NCI-H2196 (cell line): ENCODE results near the gene YWHAG.
A peak's percentile ranks its signal among the peaks of the same experiment; 100 is the strongest.
"Not testable (repeated sequence)": the region's sequence is repeated elsewhere in the genome, so short reads cannot be mapped to it uniquely, and the experiment has no call there.

Experiments used
- DNase-seq: peaks from one replicate; lab custom pipeline; 2025; ENCODE audit not compliant: unreplicated experiment; lab: John Stamatoyannopoulos, UW

YWHAG gene

DNA sequence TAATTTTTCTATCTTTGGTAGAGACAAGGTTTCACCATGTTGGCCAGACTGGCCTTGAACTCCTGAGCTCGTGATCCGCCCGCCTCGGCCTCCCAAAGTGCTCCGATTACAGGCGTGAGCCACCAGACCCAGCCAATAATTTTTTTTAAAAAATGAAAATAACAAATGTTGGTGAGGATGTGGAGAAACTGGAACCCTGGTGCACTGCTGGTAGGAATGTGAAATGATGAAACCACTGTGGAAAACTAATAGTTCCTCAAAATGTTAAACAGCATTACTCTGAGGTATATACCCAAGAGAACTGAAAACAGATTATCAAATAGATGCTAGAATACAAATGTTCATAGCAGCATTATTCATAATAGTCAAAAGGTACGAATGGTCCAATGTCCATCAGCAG is 23.0 kb upstream of the YWHAG start:
- no peak for DNase-seq

DNA sequence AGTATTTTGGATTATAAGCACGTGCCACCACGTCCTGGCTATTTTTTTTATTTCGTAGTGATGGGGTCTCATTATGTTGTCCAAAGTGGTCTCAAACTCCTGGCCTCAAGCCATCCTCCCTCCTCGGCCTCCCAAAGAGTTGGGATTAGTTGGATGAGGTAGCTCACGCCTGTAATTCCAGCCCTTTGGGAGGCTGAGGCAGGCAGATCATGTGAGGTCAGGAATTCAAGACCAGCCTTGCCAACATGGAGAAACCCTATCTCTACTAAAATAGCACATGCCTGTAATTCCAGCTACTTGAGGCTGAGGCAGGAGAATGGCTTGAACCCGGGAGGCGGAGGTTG is 21.8 kb upstream of the YWHAG start:
- no peak for DNase-seq

DNA sequence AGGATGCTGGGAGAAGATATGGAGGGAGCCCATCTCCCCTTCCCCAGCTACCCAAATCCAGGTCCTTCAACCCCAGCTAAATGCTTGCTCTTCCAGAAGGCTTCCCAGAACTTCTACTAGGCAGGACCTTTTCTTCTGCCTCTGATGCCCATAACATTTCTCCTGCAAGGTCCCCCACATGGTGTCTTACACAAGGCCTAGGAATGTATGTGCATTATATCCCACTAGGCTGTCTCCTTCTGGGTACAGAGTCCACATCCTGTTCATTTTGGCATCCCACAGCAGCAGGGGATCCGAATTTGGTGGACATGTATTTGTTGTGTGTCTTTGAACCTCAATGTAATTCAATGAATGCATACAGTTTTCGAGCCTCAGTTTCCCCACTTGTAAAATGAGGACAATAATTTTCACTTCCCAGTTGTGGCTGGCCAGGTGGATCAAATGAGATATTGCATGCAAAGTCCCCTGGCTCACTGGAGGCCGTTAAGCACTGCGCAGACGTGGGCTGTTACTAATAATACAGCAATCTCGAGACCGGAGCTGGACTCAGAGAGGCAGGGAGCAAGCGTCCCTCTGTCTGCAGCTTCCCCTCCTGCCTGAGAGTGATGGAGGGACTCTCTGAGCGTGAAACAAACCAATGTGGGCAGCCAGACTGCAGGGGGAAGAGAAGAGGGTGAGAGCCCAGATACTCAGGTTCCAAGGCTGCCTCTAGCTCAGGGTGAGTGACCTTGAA is 18.6 kb upstream of the YWHAG start:
- DNase-seq, result no peak

DNA sequence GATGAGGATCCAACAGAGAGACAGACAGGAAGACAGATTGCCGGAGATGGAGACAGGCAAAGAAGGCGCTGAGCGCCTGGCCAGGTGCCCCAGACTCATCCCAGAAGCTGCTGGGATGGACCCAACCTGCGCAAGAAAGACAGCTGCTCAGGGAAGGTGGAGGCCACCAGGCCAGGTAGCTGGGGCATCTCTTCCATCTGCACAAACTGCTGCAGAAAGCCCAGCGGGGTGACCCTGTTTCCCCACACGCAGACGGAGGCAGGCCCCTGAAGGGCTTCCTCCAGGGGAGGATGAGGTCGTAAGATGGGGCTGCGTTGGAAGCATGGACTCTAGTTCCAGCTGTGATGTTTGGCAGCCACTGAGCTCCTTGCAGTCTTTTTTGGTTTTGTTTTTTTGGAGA is 16.5 kb upstream of the YWHAG start:
- DNase-seq, result no peak

DNA sequence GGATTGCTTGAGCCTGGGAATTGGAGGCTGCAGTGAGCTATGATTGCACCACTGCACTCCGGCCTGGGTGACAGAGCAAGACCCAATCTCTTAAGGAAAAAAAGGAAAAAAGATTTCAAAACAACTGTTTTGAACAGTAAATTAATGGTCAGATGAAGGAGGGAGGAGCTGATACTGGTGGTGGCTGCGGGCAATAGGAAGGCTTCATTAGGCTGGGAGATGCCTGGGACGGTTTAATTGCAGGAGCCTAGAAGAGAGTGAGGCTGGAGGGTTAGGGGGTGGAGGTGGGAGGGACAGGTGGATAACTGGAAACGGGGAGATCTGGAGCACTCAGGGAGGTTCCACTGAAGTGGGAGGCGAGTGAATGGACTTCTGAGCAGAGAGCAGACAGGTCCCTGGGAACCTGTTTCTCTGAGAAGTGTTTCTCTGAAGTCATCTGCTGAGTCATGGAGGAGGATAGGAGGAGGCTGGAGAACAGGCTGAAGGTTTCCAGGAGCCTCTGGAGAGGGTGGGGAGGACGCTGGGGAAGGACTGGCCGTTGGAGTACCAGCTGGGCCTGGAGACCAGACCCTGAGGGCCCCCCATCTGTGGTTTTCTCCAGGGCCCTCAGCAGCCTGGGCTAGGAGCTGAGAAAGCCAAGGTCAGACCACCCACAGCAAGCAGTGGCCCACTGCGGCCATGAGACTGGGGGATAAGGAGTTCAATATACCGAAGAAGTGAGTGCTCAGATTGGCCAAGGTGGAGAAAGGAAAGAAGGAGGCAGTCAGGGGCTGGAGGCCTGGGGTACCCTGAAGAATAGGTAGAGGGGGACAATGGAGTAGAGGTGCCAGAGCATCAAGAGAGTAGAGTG is 14.4 kb upstream of the YWHAG start:
- no peak for DNase-seq

DNA sequence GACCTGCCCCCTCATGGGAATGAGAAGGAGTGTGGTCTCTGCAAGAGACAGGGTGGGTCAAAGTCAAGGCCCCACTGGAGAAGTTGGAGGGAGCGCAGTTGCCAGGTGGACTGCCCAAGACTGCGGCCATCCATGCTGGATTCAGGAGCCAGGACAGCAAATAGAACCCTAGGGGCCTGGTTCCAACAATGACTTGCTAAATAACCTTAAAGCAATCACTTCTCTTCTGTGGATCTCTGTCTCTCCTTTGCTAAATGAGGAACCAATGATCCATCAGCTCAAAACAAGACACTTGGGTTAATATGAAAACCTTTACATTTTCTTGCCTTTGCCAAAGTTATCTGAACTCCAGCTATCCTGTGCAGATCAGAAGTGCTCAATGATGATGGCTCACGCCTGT is 12.6 kb upstream of the YWHAG start:
- DNase-seq, result no peak

DNA sequence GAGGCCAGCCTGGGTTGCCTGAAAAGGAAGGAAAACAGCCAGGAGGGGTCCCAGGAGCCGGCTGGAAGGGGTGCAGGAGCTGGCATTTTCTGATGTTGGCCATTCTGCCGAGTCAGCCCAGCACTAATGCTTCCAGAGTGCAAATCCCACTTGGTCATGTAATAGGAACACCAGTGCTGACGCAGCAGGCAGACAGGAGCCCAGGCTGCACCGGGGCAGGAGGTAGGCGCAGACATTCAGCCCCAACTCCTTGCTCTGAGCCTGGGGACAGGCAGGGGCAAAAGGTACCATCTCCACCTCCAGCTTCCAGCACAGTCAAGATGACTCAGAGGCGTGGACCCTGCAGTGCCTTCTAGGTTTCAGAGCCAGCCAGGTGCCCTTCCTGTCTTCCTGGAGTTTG is 10.2 kb upstream of the YWHAG start:
- DNase-seq, result no peak

DNA sequence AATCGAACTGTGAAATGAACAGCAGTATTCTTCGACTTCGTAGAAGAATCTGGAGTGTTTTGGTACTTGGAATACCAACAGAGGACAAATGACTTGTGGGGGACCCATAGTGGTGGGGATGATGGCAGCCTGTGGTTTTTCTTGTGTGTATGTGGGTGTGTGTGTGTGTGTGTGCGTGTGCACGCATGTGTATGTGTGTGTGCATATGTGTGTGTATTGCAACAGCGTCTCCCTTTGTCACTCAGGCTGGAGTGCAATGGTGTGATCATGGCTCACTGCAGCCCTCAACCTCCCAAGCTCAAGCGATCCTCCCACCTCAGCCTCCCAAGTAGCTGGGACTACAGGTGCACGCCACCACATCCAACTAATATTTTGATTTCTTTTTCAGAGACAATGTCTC is 9.4 kb upstream of the YWHAG start:
- no peak for DNase-seq

DNA sequence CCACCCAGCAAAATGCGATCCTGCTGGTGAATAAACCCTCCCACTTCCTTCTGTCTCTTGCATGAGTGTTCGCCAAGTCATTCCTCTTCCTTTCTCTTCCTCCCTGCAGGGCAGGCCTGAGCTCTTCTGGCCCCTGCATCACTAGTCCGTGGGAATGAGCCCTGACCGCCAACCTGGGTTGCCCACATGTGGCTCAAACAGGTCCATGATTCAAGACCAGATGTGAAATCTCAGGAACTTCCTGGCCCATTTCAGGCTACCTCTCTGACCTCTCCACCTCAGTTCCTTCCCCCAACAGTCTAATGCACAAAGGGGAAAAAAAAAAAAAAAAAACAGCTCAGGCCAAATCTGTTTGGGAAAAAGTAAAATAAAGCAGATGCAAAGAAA is 5.4 kb upstream of the YWHAG start:
- no peak for DNase-seq

DNA sequence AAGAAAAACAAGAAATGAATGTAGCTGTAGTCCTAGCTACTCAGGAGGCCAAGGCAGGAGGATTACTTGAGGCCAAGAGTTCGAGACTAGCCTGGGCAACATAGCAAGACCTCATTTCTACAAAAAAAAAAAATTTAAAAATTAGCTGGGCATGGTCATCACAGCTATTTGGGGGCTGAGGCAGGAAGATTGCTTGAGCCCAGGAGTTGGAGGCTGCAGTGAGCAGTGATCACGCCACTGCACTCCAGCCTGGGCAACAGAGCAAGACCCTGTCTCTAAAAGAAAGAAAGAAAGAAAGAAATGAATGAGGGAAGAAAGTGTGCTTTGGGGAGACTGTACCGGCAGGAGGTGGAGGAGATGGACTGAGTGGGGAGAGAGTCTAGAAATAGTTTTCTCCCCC is 5.0 kb upstream of the YWHAG start:
- DNase-seq, result not testable (repeated sequence)

DNA sequence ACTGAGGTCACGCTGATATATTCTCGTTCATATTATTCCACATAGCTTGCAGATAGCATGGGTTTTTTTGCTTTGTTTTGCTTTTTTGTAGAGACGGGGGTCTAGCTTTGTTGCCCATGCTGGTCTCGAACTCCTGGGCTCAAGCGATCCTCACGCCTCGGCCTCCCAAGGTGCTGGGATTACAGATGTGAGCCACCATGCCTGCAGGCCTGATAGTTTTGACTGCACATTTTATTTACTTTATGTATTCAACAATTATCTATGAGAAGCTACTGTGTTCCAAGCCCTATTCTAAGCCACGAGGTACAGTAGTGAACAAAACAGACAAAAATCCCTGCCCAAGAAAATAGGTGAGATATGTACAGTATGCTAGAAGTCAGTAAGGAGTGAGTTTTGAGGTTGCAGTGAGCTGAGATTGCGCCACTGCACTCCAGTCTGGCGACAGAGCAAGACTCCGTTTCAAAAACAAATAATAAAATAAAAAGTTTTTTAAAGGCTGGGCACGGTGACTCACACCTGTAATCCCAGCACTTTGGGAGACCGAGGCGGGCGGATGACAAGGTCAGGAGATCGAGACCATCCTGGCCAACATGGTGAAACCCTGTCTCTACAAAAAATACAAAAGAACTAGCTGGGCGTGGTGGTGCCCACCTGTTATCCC is 1.3 kb upstream of the YWHAG start:
- DNase-seq, result no peak

DNA sequence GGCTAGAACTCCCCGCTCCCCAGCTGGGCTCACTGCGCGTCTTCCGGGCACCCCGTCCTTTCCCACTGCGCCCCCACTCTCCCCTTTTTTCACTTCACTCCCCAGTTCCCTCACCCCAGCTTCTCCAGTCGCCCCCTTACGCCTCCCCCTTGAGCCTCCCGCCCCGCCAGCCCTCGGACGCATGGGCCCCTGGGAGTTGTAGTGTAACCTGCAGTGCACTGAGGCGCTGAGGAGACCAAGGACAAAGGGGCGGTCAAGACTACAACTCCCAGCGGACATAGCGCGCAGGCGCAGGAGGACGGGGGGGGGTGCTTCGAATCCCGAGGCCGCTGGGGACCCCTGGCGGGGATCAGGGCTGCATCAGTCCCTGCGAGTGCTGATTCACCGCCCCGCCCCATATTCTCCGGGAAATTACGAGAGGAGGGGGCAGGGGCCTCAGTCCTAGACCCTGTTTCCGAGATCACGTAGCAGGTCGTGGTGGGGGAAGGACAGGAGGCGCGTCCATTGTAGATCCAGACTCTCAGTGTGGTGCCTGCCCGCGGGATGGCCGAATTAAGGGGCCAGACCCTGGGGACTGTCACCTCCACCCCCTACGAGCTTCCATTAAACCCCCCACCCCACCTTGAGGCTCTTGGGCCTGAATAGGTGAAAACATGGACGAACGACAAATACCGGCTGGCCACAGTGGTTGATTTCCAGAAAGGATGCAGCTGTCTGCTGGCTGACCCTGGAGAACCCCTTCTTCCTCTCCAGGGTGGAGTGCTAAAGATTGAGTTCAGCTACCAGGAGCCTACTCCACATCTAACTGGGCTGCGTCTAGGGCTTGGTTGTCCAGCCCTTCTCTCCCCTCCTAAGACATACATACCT is 553 bp upstream of the YWHAG start:
- peak; percentile 96 for DNase-seq

DNA sequence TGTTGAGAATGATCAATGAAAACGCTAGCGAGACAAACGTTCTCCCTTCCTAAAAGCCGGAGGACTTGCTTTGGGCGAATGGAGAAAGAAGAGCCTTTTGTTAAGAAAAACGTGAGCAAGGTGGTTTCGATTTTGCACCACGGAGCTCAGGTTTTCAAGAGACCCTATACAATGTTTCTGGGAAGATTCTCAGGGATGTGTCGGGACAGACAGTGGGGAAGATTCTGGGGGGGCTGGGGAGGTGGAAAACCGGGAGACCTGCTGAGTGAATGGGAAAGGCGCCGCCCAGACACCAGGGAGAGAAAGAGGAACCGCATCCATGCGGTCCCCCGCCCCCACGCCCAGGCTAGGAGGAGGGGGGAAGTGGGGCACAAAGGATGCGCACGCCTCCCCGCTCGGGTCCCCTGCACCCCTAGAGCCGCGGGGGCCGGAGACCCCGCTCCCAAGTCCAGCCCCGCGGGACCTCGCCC is 745 bp downstream of the YWHAG start:
- peak; percentile 34 for DNase-seq

DNA sequence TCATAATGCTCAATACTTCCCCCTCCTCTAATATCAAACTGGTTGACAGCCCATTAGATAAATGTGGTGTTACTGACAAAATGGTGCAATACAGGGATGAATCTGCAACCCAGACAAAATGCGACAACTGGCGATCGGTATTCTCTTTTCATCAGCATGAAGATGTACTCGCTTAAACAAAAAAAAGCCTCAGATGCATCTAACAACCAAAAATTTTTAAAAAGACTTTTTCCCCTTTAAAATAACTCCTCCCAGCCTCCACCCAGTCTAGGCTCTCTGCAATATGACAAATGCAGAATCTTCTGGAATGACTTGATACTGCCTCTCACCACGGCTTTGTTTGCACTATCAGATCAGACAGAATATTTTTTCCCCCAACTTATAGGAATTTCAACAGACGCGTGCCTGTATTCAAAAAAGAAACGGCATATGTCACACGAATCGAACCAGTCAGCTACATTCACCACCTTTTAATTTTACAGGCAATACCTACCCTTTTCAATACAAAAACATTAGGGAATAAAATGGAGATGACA is 1.2 kb downstream of the YWHAG start:
- no peak for DNase-seq

DNA sequence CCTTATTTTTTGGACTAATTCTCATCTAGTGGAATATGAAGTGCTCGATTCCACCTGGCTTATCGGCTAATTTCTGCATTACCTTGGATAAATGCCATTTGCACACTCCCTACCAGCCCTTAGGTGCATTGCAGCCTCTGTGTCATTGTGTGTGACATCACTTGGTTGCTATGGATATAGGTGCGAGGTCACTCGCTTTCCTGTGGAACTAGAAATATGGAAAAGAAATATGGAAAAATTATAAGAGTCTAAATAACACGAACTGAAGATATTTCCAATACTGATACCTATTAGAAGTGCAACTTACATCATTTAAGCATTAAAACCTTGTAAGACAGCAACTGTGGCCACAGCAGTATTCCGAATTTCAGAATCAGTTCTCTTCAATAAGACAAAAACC is 2.0 kb downstream of the YWHAG start:
- DNase-seq, result peak; percentile 58

DNA sequence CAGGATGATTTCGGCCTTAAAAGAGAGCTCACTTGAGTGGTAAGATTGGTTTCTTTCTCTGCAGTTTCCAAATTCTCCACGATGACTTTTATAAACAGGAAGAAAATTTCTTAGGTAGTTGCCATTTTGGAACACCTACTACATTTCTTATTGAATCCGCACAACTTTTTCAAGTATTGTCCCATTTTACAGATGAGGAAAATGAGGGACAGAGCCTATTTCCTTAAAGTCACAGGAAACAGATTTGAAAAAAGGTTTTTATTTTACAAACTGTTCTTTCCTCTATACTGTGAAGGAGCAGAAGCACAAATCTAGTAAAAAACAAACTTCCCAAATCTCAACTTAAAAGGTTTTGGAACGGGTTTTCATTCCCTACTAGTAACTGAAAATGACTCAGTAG is 2.7 kb downstream of the YWHAG start:
- no peak for DNase-seq

DNA sequence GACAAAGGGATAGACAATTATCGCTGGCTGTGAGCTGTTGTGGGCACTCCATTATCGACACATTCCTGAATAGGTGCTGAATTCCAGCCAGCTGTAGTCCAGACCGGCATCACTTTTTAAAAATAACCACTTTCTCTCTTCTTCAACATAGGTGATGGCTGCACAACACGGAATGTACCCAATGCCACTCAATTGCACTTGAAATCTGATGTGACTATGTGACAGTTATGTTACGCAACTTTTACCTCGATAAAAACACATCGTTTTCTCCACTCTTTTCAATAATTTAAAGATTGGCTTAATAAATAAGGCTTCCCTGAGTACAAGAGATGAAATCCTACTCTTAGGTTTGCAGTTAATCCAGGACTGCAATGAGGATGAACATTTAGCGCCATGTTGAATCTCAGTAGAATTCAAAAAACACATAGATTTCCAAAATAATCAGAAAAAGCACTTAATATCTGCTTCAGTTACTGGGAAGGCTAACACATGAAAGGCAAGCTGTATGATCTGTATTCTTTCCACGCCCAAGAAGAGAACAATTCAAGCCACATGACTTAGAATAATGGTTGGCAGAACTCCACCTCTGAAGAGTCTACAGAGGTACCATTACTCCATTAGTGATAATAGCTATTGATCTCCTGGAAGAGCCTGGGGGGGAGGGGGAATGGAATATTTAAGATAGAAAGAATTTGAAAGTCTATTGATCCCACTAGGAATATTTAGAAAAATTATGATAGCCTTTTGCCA is 3.6 kb downstream of the YWHAG start:
- DNase-seq, result no peak

DNA sequence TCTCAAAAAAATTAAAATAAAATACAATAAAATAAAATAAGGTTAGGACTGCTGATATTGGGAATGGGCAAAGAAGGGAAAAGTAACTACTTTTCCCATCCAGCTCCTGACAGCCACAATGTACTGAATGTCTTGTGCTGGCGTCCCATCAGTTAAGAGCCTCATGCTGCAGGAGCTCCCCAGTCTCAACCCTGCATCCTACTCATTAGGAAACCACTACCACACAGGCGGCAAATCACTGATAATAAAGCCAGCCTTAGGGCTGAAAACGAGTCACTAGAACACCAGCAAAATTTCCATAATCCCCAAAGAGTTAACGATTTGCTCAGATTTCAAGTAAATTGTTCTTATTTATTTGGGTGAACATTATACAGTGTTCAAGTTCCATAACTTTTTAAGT is 4.3 kb downstream of the YWHAG start:
- no peak for DNase-seq

DNA sequence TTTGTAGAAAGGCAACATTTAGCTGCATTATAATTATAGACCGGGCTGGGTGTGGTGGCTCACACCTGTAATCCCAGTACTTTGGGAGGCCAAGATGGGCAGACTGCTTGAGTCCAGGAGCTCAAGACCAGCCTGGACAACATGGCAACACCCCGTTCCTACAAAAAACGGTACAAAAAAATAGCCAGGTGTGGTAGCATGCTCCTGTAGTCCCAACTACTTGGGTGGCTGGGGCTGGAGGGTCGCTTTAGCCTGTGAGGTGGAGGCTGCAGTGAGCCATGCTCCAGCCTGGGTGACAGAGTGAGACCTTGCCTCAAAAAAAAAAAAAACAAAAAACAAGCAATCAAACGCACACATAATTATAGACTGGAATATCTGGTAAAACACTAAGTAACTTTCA is 5.0 kb downstream of the YWHAG start:
- no peak for DNase-seq

DNA sequence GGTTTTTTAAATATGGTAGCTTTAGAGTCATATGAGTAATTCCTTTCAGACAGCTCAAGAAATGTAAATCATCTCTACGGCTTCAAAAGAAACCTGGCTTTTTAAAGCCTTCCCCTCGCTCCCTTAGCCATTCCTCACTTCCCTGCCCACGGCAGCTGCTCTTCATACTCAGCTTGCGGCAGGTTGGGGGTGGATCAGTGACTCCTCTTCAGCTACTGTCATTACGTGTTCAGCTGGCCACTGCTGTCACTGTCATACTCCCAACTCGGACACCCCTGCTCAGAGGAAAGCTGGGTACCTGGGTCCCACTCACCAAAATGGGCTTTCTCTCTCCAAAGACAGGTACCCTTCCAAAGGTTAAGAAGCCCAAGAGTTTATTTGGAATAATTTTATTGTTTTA is 6.6 kb downstream of the YWHAG start:
- DNase-seq, result no peak
